HEK293 (cell line): ENCODE results near the gene DGKH.
A peak's percentile ranks its signal among the peaks of the same experiment; 100 is the strongest.

ENCODE experiments used
- CTCF ChIA-PET: fragments of 350-600 bp; formaldehyde crosslinking; extraction: SDS; loops from one replicate; lab custom pipeline; 2021; ENCODE audit warnings: antibody characterized with exemption; lab: Yijun Ruan, JAX
- POLR2A ChIA-PET: fragments of 300-600 bp; formaldehyde crosslinking; extraction: SDS; loops from one replicate; lab custom pipeline; 2020; ENCODE audit warnings: antibody characterized with exemption, inconsistent platforms; lab: Yijun Ruan, JAX
- H3K27ac ChIP-seq: fragments of 200-500 bp; sonication (Bioruptor generic); 2 replicates; pipeline ENCODE4 v1.5.1; 2014; ENCODE audit warnings: low read depth, low read length, control low read depth, inconsistent platforms; ENCODE audit errors: extremely low read depth
- H3K36me3 ChIP-seq, 2 experiments: fragments of 200-500 bp in 1 of 2; sonication (Bioruptor generic) in 1 of 2; 1 replicate in 1 of 2; 2 replicates in 1 of 2; pipeline ENCODE4 v1.5.1; 2014 to 2017; ENCODE audit warnings: inconsistent platforms in 2 of 2, low read length in 2 of 2; ENCODE audit not compliant: control insufficient read depth in 2 of 2, insufficient read depth in 1 of 2
- H3K4me1 ChIP-seq: fragments of 200-500 bp; sonication (Bioruptor generic); 2 replicates; pipeline ENCODE4 v1.5.1; 2014; ENCODE audit warnings: mild to moderate bottlenecking, low read length, inconsistent platforms; ENCODE audit not compliant: control insufficient read depth, insufficient read depth
- H3K4me3 ChIP-seq: 2 replicates; pipeline ENCODE4 v1.5.1; 2011; ENCODE audit warnings: low read depth, mild to moderate bottlenecking, control low read depth, low read length, moderate library complexity
- H3K9me3 ChIP-seq: fragments of 200-500 bp; sonication (Bioruptor generic); 2 replicates; pipeline ENCODE4 v1.5.1; 2014; ENCODE audit warnings: low read depth, low read length, inconsistent platforms; ENCODE audit not compliant: control insufficient read depth, insufficient read depth
- EGR2 ChIP-seq: fragments of 450-650 bp; formaldehyde crosslinking; IDR thresholded peaks from 2 replicates; pipeline ENCODE4 v1.5.1; 2016; ENCODE audit warnings: low read depth, missing biosample characterization, missing genetic modification characterization
- GLIS2 ChIP-seq: fragments of 450-650 bp; formaldehyde crosslinking; IDR thresholded peaks from 2 replicates; pipeline ENCODE4 v1.5.1; 2016; ENCODE audit warnings: missing biosample characterization, missing genetic modification characterization
- KLF17 ChIP-seq: fragments of 450-650 bp; formaldehyde crosslinking; IDR thresholded peaks from 2 replicates; pipeline ENCODE4 v1.5.1; 2016; ENCODE audit warnings: missing biosample characterization, missing genetic modification characterization
- RBAK ChIP-seq: fragments of 450-650 bp; formaldehyde crosslinking; IDR thresholded peaks from 2 replicates; pipeline ENCODE4 v1.5.1; 2016; ENCODE audit warnings: missing biosample characterization, missing genetic modification characterization
- TSHZ1 ChIP-seq: fragments of 450-650 bp; formaldehyde crosslinking; IDR thresholded peaks from 2 replicates; pipeline ENCODE4 v1.5.1; 2016; ENCODE audit warnings: missing biosample characterization, missing genetic modification characterization, borderline replicate concordance
- ZNF148 ChIP-seq: fragments of 450-650 bp; formaldehyde crosslinking; IDR thresholded peaks from 2 replicates; pipeline ENCODE4 v1.5.0; 2017; ENCODE audit warnings: missing biosample characterization, missing genetic modification characterization, borderline replicate concordance
- ZNF2 ChIP-seq: fragments of 450-650 bp; formaldehyde crosslinking; IDR thresholded peaks from 2 replicates; pipeline ENCODE4 v1.5.1; 2016; ENCODE audit warnings: missing biosample characterization, missing genetic modification characterization
- ZNF292 ChIP-seq: fragments of 450-650 bp; formaldehyde crosslinking; IDR thresholded peaks from 2 replicates; pipeline ENCODE4 v1.5.1; 2016; ENCODE audit warnings: low read depth, missing biosample characterization, missing genetic modification characterization, borderline replicate concordance
- ZNF629 ChIP-seq: fragments of 450-650 bp; formaldehyde crosslinking; IDR thresholded peaks from 2 replicates; pipeline ENCODE4 v1.5.1; 2017; ENCODE audit warnings: missing biosample characterization, missing genetic modification characterization
- ZNF776 ChIP-seq: fragments of 450-650 bp; formaldehyde crosslinking; IDR thresholded peaks from 2 replicates; pipeline ENCODE4 v1.5.0; 2017; ENCODE audit warnings: missing biosample characterization, missing genetic modification characterization, borderline replicate concordance
- ZNF830 ChIP-seq: fragments of 450-650 bp; IDR thresholded peaks from 2 replicates; pipeline ENCODE4 v1.5.0; 2018; ENCODE audit warnings: missing biosample characterization, missing genetic modification characterization, low read depth, mild to moderate bottlenecking, moderate library complexity
- ZSCAN30 ChIP-seq: fragments of 450-650 bp; IDR thresholded peaks from 2 replicates; pipeline ENCODE4 v1.5.1; 2018; ENCODE audit warnings: missing biosample characterization, mild to moderate bottlenecking, missing genetic modification characterization, moderate library complexity
- TF ChIP-seq, protein P1 (sequence below): fragments of 450-650 bp; formaldehyde crosslinking; IDR thresholded peaks from 2 replicates; pipeline ENCODE4 v1.5.1; 2017; ENCODE audit warnings: missing biosample characterization, missing genetic modification characterization

Gene DGKH

DNA sequence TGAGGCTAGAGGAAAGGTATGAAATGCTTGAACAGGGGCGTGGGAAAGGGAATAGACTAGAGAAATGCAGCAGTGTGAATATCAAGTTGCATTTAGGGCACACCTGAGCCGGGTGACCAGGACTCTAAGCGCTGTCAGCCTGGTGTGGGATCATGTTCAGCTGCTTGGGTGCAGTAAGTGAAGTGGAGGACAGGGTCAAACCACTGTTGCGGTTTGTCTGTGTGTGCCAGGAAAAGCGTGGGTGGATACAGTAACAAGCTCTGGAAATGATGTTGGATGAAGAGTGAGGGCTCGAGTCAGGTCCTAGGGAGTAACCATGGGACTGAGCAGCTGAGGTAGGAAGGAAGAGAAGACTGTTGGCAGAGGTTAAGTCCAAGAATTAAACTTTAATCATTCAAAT lies 15.8 kb downstream of the DGKH start (continued):
- TF ChIP-seq EGR2 (tag by site-specific recombination) (peak; percentile 86), TSHZ1 (tag by site-specific recombination) (no peak), ZNF148 (tag by site-specific recombination) (no peak), ZNF776 (no peak), ZSCAN30 (tag by site-specific recombination) (no peak), ZNF292 (no peak)

DNA sequence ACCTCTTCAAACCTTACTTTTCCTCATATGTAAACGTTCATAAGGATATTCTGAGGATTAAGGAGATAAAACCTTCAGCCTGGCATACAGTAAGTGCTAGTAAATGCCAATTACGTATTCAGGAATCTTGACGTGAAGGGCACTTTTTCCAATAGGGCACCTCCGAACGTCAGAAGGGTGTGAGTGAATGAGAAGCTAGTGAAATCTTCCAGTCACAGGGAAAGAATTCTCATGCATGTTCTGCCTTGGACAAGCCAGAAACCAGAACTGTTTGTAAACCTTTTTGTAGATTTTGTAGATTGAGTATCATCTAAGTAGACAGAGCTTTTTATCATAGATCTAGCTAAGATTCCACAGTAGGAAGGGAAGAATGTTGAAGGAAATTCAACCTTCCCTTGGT lies 16.5 kb downstream of the DGKH start:
- Histone ChIP-seq H3K9me3 (no peaks in the 10 kb centered on the region), H3K27ac (no peak overlapping the region), H3K4me3 (no peak overlapping the region), H3K4me1 (peaks cover 10% of the 10 kb centered on the region), H3K36me3 (peaks cover 0 to 4% of the 10 kb centered on the region in 2 experiments; a peak in 2 of 3 replicates)
- TF ChIP-seq ZNF2 (tag by site-specific recombination) (no peak), ZNF830 (tag by site-specific recombination) (no peak)
- ChIA-PET POLR2A (interaction anchor here (0.8 kb wide), 1 partner anchor 13 kb away, joined by 3 read pairs; no protein-coding TSS in a partner anchor), CTCF (interaction anchor here (0.7 kb wide), 1 partner anchor 152 kb away, joined by 3 read pairs; no protein-coding TSS in a partner anchor)

DNA sequence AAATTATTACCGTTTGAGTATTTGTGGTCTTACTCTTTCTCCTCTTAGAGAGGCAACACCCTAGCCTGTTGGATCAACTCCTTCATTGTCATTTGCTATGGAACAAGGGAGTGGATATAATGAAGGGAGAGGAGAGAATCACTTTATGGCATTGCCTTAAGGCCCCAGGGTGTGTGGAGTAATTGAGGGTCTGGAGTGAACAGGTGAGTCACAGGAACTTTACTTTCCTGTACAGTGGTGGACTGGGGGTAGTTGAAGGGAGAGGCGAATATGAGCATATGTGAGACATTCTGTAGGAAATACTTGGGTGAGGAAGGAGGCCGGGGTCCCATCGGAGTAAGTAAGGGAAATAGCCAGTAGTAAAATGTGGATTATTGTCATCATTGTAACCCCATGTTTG lies 17.0 kb downstream of the DGKH start:
- CTCF ChIA-PET, result interaction anchor here (0.7 kb wide), 1 partner anchor 151 kb away, joined by 3 read pairs; no protein-coding TSS in a partner anchor
- Histone ChIP-seq H3K4me1 (peaks cover 12% of the 10 kb centered on the region), H3K9me3 (no peaks in the 10 kb centered on the region), H3K4me3 (no peak overlapping the region), H3K36me3 (peaks cover 0 to 4% of the 10 kb centered on the region in 2 experiments; a peak in 2 of 3 replicates), H3K27ac (no peak overlapping the region)
- TF ChIP-seq RBAK (tag by site-specific recombination) (no peak), KLF17 (peak; percentile 21; the same call in 1 of the 2 replicates)
- POLR2A ChIA-PET, result interaction anchor here (0.8 kb wide), 1 partner anchor 13 kb away, joined by 3 read pairs; no protein-coding TSS in a partner anchor

- TF ChIP-seq GLIS2 (tag by site-specific recombination) (no peak), ZNF629 (tag by site-specific recombination) (peak; percentile 25; the same call in 1 of the 2 replicates)
- TF ChIP-seq, protein P1, sequence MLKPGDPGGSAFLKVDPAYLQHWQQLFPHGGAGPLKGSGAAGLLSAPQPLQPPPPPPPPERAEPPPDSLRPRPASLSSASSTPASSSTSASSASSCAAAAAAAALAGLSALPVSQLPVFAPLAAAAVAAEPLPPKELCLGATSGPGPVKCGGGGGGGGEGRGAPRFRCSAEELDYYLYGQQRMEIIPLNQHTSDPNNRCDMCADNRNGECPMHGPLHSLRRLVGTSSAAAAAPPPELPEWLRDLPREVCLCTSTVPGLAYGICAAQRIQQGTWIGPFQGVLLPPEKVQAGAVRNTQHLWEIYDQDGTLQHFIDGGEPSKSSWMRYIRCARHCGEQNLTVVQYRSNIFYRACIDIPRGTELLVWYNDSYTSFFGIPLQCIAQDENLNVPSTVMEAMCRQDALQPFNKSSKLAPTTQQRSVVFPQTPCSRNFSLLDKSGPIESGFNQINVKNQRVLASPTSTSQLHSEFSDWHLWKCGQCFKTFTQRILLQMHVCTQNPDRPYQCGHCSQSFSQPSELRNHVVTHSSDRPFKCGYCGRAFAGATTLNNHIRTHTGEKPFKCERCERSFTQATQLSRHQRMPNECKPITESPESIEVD (tag by site-specific recombination), result peak; percentile 89
- POLR2A ChIA-PET, result no interaction called here
- peaks cover 15% of the 10 kb centered on the region for H3K4me1 ChIP-seq
- no peak overlapping the region for H3K27ac ChIP-seq
- no peaks in the 10 kb centered on the region for H3K9me3 ChIP-seq
- H3K36me3 ChIP-seq, result peaks cover 0 to 4% of the 10 kb centered on the region in 2 experiments; a peak in 2 of 3 replicates
- CTCF ChIA-PET, result interaction anchor here (0.6 kb wide), 1 partner anchor 200 kb away, joined by 3 read pairs; no protein-coding TSS in a partner anchor
- no peak overlapping the region for H3K4me3 ChIP-seq
Observed at GRCh38 chr13:42066542-42066941, 18.1 kb downstream of the DGKH start.
